Panc1 (cell line): ENCODE measurements around the gene IL36G. TPM values are rescaled to one million over a fixed set of nuclear protein-coding genes. Genes with fewer than 3 reads are reported as not detected.

Source experiments
- ATAC-seq: fragments of 200-7000 bp; cut with Tn5 transposase; 2 replicates; pipeline ENCODE4 v1.9.1; 2020; ENCODE audit warnings: mild to moderate bottlenecking, moderate library complexity
- BruUV-seq: library from RNA; stranded (reverse); fragments of 400-500 nt; replicated peaks from 2 replicates; lab custom pipeline; 2021; lab: Mats Ljungman, UMichigan
- CTCF ChIA-PET: fragments of 300-600 bp; sonication (Branson Sonifier 250); formaldehyde crosslinking; loops from one replicate; lab custom pipeline; 2022; ENCODE audit warnings: antibody characterized with exemption; lab: Charles Lee
- POLR2A ChIA-PET: fragments of 300-600 bp; sonication (Branson Sonifier 250); formaldehyde crosslinking; loops from one replicate; lab custom pipeline; 2022; ENCODE audit warnings: antibody characterized with exemption; lab: Charles Lee
- DNase-seq: peaks from one replicate; pipeline ENCODE4 v3.0.0-alpha.2; 2010; ENCODE audit warnings: low read depth, low spot score
- H3K27ac ChIP-seq: 2 replicates; pipeline ENCODE4 v1.5.1; 2011; ENCODE audit warnings: mild to moderate bottlenecking, low read length, inconsistent platforms
- H3K27me3 ChIP-seq: fragments of 200-500 bp; sonication (Bioruptor generic); 2 replicates; pipeline ENCODE4 v1.6.0; 2014; ENCODE audit warnings: low read length, inconsistent platforms; ENCODE audit not compliant: control insufficient read depth, insufficient read depth
- H3K36me3 ChIP-seq: fragments of 200-500 bp; sonication (Bioruptor generic); 2 replicates; pipeline ENCODE4 v1.5.1; 2014; ENCODE audit warnings: inconsistent platforms, mild to moderate bottlenecking, low read length, moderate library complexity; ENCODE audit not compliant: control insufficient read depth, insufficient read depth
- H3K4me1 ChIP-seq: 2 replicates; pipeline ENCODE4 v1.5.1; 2011; ENCODE audit warnings: inconsistent platforms, mild to moderate bottlenecking, low read length, moderate library complexity; ENCODE audit not compliant: control insufficient read depth, insufficient read depth
- H3K4me3 ChIP-seq, 2 experiments: 2 replicates each; pipeline ENCODE4 v1.5.1; 2011 to 2012; ENCODE audit warnings: low read depth in 2 of 2, low read length in 2 of 2, mild to moderate bottlenecking in 2 of 2, inconsistent platforms in 1 of 2, moderate library complexity in 1 of 2
- H3K9me3 ChIP-seq: fragments of 200-500 bp; sonication (Bioruptor generic); 2 replicates; pipeline ENCODE4 v1.5.1; 2014; ENCODE audit warnings: low read depth, mild to moderate bottlenecking, inconsistent platforms, low read length, moderate library complexity; ENCODE audit not compliant: control insufficient read depth, insufficient read depth
- POLR2AphosphoS5 ChIP-seq: IDR thresholded peaks from 2 replicates; pipeline ENCODE4 v1.6.1; 2012; ENCODE audit warnings: mild to moderate bottlenecking, low read depth, low read length, moderate library complexity
- SIN3A ChIP-seq: IDR thresholded peaks from 2 replicates; pipeline ENCODE4 v1.6.1; 2012; ENCODE audit warnings: low read depth, mild to moderate bottlenecking, low read length, moderate library complexity, borderline replicate concordance; ENCODE audit not compliant: insufficient read depth
- TCF7L2 ChIP-seq: IDR thresholded peaks from 2 replicates; pipeline ENCODE4 v1.6.1; 2011; ENCODE audit warnings: mild to moderate bottlenecking, low read depth, low read length, inconsistent platforms
- in situ Hi-C: cut with HindIII; loops from 2 replicates; pipeline ENCODE4 v1.10.0; 2016; ENCODE audit warnings: low sequenced_read_pairs, low pct_unique_long_range_greater_than_20kb
- intact Hi-C: fragments of 100-400 bp; cut with micrococcal nuclease; formaldehyde crosslinking; loops from one replicate; pipeline ENCODE4 v1.10.0; 2022; ENCODE audit not compliant: unreplicated experiment
- total RNA-seq: library from RNA; stranded (reverse); gene quantifications from one replicate; pipeline ENCODE4 v1.2.1, GENCODE V29; 2021; ENCODE audit not compliant: unreplicated experiment
- TF ChIP-seq, protein P1 (sequence below), 2 experiments: IDR thresholded peaks; 2 replicates each; pipeline ENCODE4 v1.6.1; 2011 to 2012; ENCODE audit warnings: low read depth in 2 of 2, control low read depth in 1 of 2, low read length in 1 of 2, mild to moderate bottlenecking in 1 of 2, moderate library complexity in 1 of 2; ENCODE audit not compliant: insufficient read depth in 1 of 2
- TF ChIP-seq, protein P2 (sequence below): fragments of 450-650 bp; IDR thresholded peaks from 2 replicates; pipeline ENCODE4 v1.5.1; 2017; ENCODE audit warnings: mild to moderate bottlenecking

The IL36G gene
- total RNA-seq, 1 experiment from 2014 or later, result not detected

- H3K36me3 ChIP-seq, result no peaks in the 10 kb centered on the region
- ATAC-seq (no peak), DNase-seq (no peak)
- intact Hi-C loops, result no loop called here
- no peaks in the 10 kb centered on the region for H3K9me3 ChIP-seq
- H3K4me3 ChIP-seq, result no peak overlapping the region
- CTCF ChIA-PET, result no interaction called here
- in situ Hi-C loops, result no loop called here
- TF ChIP-seq POLR2AphosphoS5 (no peak), SIN3A (no peak), TCF7L2 (no peak)
- TF ChIP-seq, protein P1, sequence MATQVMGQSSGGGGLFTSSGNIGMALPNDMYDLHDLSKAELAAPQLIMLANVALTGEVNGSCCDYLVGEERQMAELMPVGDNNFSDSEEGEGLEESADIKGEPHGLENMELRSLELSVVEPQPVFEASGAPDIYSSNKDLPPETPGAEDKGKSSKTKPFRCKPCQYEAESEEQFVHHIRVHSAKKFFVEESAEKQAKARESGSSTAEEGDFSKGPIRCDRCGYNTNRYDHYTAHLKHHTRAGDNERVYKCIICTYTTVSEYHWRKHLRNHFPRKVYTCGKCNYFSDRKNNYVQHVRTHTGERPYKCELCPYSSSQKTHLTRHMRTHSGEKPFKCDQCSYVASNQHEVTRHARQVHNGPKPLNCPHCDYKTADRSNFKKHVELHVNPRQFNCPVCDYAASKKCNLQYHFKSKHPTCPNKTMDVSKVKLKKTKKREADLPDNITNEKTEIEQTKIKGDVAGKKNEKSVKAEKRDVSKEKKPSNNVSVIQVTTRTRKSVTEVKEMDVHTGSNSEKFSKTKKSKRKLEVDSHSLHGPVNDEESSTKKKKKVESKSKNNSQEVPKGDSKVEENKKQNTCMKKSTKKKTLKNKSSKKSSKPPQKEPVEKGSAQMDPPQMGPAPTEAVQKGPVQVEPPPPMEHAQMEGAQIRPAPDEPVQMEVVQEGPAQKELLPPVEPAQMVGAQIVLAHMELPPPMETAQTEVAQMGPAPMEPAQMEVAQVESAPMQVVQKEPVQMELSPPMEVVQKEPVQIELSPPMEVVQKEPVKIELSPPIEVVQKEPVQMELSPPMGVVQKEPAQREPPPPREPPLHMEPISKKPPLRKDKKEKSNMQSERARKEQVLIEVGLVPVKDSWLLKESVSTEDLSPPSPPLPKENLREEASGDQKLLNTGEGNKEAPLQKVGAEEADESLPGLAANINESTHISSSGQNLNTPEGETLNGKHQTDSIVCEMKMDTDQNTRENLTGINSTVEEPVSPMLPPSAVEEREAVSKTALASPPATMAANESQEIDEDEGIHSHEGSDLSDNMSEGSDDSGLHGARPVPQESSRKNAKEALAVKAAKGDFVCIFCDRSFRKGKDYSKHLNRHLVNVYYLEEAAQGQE (IDR thresholded peaks at IDR 0.05; ENCODE audit: insufficient read depth in 1 of 2, low read depth in 2 of 2, low read length in 1 of 2), result no peak
- TF ChIP-seq, protein P2, sequence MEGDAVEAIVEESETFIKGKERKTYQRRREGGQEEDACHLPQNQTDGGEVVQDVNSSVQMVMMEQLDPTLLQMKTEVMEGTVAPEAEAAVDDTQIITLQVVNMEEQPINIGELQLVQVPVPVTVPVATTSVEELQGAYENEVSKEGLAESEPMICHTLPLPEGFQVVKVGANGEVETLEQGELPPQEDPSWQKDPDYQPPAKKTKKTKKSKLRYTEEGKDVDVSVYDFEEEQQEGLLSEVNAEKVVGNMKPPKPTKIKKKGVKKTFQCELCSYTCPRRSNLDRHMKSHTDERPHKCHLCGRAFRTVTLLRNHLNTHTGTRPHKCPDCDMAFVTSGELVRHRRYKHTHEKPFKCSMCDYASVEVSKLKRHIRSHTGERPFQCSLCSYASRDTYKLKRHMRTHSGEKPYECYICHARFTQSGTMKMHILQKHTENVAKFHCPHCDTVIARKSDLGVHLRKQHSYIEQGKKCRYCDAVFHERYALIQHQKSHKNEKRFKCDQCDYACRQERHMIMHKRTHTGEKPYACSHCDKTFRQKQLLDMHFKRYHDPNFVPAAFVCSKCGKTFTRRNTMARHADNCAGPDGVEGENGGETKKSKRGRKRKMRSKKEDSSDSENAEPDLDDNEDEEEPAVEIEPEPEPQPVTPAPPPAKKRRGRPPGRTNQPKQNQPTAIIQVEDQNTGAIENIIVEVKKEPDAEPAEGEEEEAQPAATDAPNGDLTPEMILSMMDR, result no peak
- no peaks in the 10 kb centered on the region for H3K4me1 ChIP-seq
- no peak overlapping the region for H3K27ac ChIP-seq
- POLR2A ChIA-PET, result no interaction called here
- no TSS peak for BruUV-seq
- peaks cover 15% of the 10 kb centered on the region for H3K27me3 ChIP-seq
These were observed 7.3 kb downstream of the IL36G start for GRCh38 chr2:112985090-112985489.

GRCh38 chr2:112989611-112990010, 11.8 kb downstream of the IL36G start:
- DNase-seq (no peak), ATAC-seq (no peak)
- Histone ChIP-seq H3K27me3 (no peaks in the 10 kb centered on the region), H3K4me3 (no peak overlapping the region), H3K9me3 (no peaks in the 10 kb centered on the region), H3K36me3 (no peaks in the 10 kb centered on the region), H3K27ac (no peak overlapping the region), H3K4me1 (no peaks in the 10 kb centered on the region)
- intact Hi-C loops (no loop called here), in situ Hi-C loops (no loop called here)
- TF ChIP-seq, protein P2, result no peak
- POLR2A ChIA-PET, result no interaction called here
- no TSS peak for BruUV-seq
- CTCF ChIA-PET, result no interaction called here
